Ovary (tissue), 3 donors: ENCODE results near the gene SLC7A11.

Experiments
- CTCF ChIP-seq, 3 donors: fragments of 450-650 bp in 2 of 3; fragments of 200-600 bp in 1 of 3; IDR thresholded peaks; one replicate each; pipeline versions ENCODE4 v1.5.1 to v1.8.0; 2016 to 2022; ENCODE audit warnings: antibody characterized with exemption in 3 of 3, mild to moderate bottlenecking in 1 of 3
- EP300 ChIP-seq: sonication (generic); formaldehyde crosslinking; IDR thresholded peaks from one replicate; pipeline ENCODE4 v1.6.1; 2017; ENCODE audit warnings: antibody characterized with exemption
- POLR2A ChIP-seq: fragments of 450-650 bp; IDR thresholded peaks from one replicate; pipeline ENCODE4 v1.6.1; 2017; ENCODE audit warnings: antibody characterized with exemption, mild to moderate bottlenecking, moderate library complexity
- donor health status: DM: no; HTN: no; CAD: no.

DNA sequence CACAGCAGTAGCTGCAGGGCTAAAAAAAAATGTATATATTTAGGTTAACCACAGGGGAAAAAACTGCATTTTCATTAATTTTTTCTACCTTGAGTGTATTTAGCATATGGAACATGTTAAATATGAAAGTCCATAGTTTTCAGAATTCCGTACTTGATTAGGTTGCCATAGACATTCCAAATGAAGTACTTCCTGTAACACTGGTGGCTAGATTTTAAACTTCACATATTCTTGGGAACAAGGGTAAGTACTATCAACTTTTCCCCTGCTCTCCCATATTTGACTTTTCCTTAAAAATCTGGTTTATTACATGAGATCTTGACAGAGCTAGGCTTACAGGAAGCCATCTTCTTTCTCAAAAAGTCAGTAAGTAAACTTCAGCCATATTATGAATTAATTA, 9.8 kb downstream of the SLC7A11 start:
- TF ChIP-seq CTCF (IDR thresholded peaks at IDR 0.05) (no peak), POLR2A (no peak), EP300 (no peak)
